ENCODE data around the gene ITGA4. TPM values are rescaled to one million over a fixed set of nuclear protein-coding genes. Genes with fewer than 3 reads are reported as not detected.

Gene ITGA4
- polyA plus RNA-seq (2012; ENCODE audit: insufficient read length, low read depth) = 17.3 TPM

DNA sequence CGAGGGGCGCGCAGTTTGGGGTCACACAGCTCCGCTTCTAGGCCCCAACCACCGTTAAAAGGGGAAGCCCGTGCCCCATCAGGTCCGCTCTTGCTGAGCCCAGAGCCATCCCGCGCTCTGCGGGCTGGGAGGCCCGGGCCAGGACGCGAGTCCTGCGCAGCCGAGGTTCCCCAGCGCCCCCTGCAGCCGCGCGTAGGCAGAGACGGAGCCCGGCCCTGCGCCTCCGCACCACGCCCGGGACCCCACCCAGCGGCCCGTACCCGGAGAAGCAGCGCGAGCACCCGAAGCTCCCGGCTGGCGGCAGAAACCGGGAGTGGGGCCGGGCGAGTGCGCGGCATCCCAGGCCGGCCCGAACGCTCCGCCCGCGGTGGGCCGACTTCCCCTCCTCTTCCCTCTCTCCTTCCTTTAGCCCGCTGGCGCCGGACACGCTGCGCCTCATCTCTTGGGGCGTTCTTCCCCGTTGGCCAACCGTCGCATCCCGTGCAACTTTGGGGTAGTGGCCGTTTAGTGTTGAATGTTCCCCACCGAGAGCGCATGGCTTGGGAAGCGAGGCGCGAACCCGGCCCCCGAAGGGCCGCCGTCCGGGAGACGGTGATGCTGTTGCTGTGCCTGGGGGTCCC is at the start of gene ITGA4:
ITGA4 (plus strand) TSS at position 266 of the 620 bp plus-strand sequence; CDS start at position 535, 269 bp downstream.
- TF ChIP-seq FOXP2 (optimal IDR thresholded peaks at IDR 0.05; ENCODE audit: borderline replicate concordance, extremely low read depth, extremely low read length, insufficient read depth) = peak; percentile 94
- TF ChIP-seq, protein P1, sequence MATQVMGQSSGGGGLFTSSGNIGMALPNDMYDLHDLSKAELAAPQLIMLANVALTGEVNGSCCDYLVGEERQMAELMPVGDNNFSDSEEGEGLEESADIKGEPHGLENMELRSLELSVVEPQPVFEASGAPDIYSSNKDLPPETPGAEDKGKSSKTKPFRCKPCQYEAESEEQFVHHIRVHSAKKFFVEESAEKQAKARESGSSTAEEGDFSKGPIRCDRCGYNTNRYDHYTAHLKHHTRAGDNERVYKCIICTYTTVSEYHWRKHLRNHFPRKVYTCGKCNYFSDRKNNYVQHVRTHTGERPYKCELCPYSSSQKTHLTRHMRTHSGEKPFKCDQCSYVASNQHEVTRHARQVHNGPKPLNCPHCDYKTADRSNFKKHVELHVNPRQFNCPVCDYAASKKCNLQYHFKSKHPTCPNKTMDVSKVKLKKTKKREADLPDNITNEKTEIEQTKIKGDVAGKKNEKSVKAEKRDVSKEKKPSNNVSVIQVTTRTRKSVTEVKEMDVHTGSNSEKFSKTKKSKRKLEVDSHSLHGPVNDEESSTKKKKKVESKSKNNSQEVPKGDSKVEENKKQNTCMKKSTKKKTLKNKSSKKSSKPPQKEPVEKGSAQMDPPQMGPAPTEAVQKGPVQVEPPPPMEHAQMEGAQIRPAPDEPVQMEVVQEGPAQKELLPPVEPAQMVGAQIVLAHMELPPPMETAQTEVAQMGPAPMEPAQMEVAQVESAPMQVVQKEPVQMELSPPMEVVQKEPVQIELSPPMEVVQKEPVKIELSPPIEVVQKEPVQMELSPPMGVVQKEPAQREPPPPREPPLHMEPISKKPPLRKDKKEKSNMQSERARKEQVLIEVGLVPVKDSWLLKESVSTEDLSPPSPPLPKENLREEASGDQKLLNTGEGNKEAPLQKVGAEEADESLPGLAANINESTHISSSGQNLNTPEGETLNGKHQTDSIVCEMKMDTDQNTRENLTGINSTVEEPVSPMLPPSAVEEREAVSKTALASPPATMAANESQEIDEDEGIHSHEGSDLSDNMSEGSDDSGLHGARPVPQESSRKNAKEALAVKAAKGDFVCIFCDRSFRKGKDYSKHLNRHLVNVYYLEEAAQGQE (IDR thresholded peaks at IDR 0.05; ENCODE audit: insufficient read depth in 1 of 2, low read depth in 2 of 2, low read length in 2 of 2) = no peak

DNA sequence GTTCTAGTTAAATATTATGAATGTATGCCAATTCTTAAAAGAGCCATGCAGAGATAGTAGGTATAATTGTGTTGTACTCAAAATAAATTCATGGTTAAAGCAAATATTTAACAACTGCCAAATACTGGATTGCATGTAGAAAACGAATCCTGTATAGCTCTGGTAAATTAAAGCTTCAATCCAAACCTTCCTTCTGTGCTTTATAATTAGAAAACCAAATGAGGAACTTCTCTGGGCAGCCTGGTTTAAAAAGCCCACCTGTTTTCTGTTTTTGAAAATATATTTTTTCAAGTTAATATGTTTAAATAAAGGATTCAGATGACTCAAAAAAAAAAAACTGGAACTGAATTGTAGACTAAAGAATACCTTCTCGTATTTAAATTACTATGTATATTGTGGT is 48.3 kb upstream of the ITGA4 start:
- TF ChIP-seq TAF1 (IDR thresholded peaks at IDR 0.05; ENCODE audit: borderline replicate concordance, insufficient read depth, low read length) = no peak
- TF ChIP-seq POLR2AphosphoS5 (IDR thresholded peaks at IDR 0.05; ENCODE audit: low read depth, low read length) = no peak
- TF ChIP-seq, protein P1 (IDR thresholded peaks at IDR 0.05; ENCODE audit: insufficient read depth in 1 of 2, low read depth in 2 of 2, low read length in 2 of 2) = no peak
- TF ChIP-seq SIN3A (IDR thresholded peaks at IDR 0.05; ENCODE audit: borderline replicate concordance, insufficient read depth, low read length) = no peak
- TF ChIP-seq FOXP2 (optimal IDR thresholded peaks at IDR 0.05; ENCODE audit: borderline replicate concordance, extremely low read depth, extremely low read length, insufficient read depth) = no peak

DNA sequence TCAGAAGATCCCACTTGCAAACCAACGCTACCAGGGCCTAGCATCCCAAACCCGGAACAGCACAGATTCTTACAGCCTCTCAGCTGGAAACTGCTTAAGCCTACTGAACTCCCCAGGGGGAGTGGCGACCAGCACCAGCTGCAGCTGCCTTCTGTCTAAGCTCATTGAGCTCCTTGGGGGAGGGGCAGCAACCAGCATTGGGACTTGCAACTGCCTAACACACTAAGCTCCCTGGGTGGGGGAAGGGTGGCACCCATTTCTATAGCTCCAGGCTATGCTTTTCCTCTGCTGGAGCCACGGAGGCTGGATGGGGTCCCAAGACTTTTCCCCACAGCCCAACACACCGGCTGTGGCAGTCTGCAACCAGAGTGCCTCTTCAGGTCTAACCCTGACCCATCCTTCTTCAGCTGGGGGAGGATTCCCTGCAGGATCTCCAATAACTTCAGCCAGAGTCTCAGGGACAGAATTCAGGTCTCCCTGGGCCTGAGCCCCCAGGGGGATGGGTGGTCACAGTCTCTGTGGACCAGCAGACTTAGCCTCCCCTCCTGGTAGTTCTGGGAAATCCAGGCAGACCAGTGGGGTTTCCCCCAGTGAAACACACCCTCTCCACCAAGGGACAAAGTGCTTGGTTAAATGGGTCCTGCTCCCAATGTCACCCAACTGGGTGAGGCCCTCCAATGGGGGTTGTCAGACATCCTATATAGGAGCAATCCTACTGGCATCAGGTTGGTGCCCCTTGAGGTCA is 45.9 kb upstream of the ITGA4 start:
- TF ChIP-seq FOXP2 (optimal IDR thresholded peaks at IDR 0.05; ENCODE audit: borderline replicate concordance, extremely low read depth, extremely low read length, insufficient read depth) (no peak), SIN3A (IDR thresholded peaks at IDR 0.05; ENCODE audit: borderline replicate concordance, insufficient read depth, low read length) (no peak), POLR2AphosphoS5 (IDR thresholded peaks at IDR 0.05; ENCODE audit: low read depth, low read length) (no peak), TAF1 (IDR thresholded peaks at IDR 0.05; ENCODE audit: borderline replicate concordance, insufficient read depth, low read length) (no peak)
- TF ChIP-seq, protein P1 (IDR thresholded peaks at IDR 0.05; ENCODE audit: insufficient read depth in 1 of 2, low read depth in 2 of 2, low read length in 2 of 2) = no peak

DNA sequence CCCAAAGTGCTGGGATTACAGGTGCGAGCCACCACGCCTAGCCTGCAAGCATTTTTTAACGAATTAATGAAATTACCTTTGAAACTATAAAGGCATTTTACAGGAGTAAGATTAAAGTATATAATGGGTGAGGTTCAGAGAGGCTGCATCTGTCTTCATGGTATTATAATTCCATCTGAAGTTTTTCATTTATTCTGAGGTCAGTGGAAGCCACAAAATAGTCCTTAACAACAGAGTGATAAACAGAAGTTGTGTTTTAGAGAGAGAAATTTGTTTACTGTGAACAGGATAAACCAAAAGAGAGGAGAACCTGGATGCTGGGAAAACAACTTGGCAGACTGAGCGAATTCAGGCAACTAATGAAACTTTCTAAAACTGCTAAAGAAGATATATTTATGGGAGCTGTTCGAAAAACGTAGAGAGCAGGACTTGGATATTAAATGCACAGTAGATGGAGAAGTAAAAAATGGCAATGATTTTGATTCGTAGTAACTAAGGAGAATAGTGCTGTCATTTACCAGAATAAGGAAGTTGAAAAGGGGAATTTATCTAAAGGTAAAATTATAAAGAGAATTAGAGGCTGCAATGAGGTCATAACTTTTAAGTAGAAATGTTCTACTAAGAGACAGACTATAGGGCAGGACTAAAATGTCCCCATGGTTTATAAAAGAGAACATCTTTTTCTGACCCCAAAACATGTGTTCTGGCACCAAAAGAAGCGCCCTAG is 37.9 kb upstream of the ITGA4 start:
- no peak for TF ChIP-seq SIN3A (IDR thresholded peaks at IDR 0.05; ENCODE audit: borderline replicate concordance, insufficient read depth, low read length)
- TF ChIP-seq, protein P1 (IDR thresholded peaks at IDR 0.05; ENCODE audit: insufficient read depth in 1 of 2, low read depth in 2 of 2, low read length in 2 of 2) = no peak
- no peak for TF ChIP-seq POLR2AphosphoS5 (IDR thresholded peaks at IDR 0.05; ENCODE audit: low read depth, low read length)
- TF ChIP-seq TAF1 (IDR thresholded peaks at IDR 0.05; ENCODE audit: borderline replicate concordance, insufficient read depth, low read length) = no peak
- TF ChIP-seq FOXP2 (optimal IDR thresholded peaks at IDR 0.05; ENCODE audit: borderline replicate concordance, extremely low read depth, extremely low read length, insufficient read depth) = no peak
